ENCODE data around the gene METTL6. TPM values are rescaled to one million over a fixed set of nuclear protein-coding genes. Genes with fewer than 3 reads are reported as not detected.

Gene METTL6
- polyA plus RNA-seq, 1 of the 3 experiments (the other 2 are of a cell fraction) = 22.7 TPM

- TF ChIP-seq RAD21 (IDR thresholded peaks at IDR 0.05; ENCODE audit: low read length) (no peak; the same call in 1 of the 2 replicates), NFIC (IDR thresholded peaks at IDR 0.05; ENCODE audit: borderline replicate concordance) (no peak), JUND (IDR thresholded peaks at IDR 0.05) (no peak), ZBTB33 (IDR thresholded peaks at IDR 0.05; ENCODE audit: borderline replicate concordance, low read depth) (no peak), EZH2phosphoT487 (IDR thresholded peaks at IDR 0.05; ENCODE audit: borderline replicate concordance, low read depth) (no peak), USF1 (IDR thresholded peaks at IDR 0.05; ENCODE audit: borderline replicate concordance, low read depth) (no peak), RXRA (IDR thresholded peaks at IDR 0.05; ENCODE audit: borderline replicate concordance, low read depth) (no peak), FOSL2 (IDR thresholded peaks at IDR 0.05; ENCODE audit: borderline replicate concordance, low read depth) (no peak), TAF1 (IDR thresholded peaks at IDR 0.05; ENCODE audit: borderline replicate concordance, low read depth, low read length) (peak; percentile 80)
These were observed at the start of gene METTL6, which contains the start of gene EAF1 (continued) for GRCh38 chr3:15427182-15427880.

DNA sequence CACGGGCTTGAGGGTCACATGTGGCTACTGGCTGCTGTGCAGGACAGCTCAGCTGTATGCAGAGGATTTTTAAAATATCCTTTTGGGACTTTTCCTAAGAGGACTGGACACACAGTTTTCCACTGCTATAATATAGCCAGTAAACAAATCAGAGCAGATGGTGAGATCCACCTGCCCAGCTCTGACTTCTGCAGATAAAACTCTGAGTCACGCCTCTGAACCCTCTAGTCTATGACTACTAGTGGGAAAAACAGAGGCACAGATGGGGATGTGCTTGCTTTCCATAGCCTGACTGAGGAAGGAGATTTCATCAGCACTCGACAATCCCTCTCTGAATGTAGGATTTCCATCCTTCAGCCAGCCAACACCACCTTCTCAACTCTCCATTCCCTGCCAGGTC is 49.0 kb upstream of the METTL6 start:
- H3F3A ChIP-seq (replicated peaks; ENCODE audit: insufficient read depth) = no peaks in the 10 kb centered on the region
- no peak overlapping the region for H3K4me2 ChIP-seq
- DNase-seq = no peak
- no peaks in the 10 kb centered on the region for H3K27me3 ChIP-seq (ENCODE audit: insufficient read depth)
- H3K9me3 ChIP-seq = no peaks in the 10 kb centered on the region
- no peak overlapping the region for H3K9ac ChIP-seq
- 70% methylated on average over 3 of the region's 3 CpGs for WGBS (ENCODE audit: low lambda C conversion rate)
- no peak overlapping the region for H3K4me3 ChIP-seq (ENCODE audit: low read depth in 2 of 2, low read length in 1 of 2)
- no peak overlapping the region for H2AFZ ChIP-seq (ENCODE audit: low read depth)
- no peaks in the 10 kb centered on the region for H3K79me2 ChIP-seq (ENCODE audit: insufficient read depth)
- TF ChIP-seq EP300 (IDR thresholded peaks at IDR 0.05; ENCODE audit: borderline replicate concordance in 1 of 2, low read depth in 1 of 2, low read length in 1 of 2) (no peak), RXRA (IDR thresholded peaks at IDR 0.05; ENCODE audit: borderline replicate concordance, low read depth) (no peak), ZBTB33 (IDR thresholded peaks at IDR 0.05; ENCODE audit: borderline replicate concordance, low read depth) (no peak), RCOR1 (IDR thresholded peaks at IDR 0.05; ENCODE audit: low read length) (no peak), YY1 (IDR thresholded peaks at IDR 0.05; ENCODE audit: low read depth) (no peak), NRF1 (IDR thresholded peaks at IDR 0.05; ENCODE audit: low read depth, low read length) (no peak), RFX5 (IDR thresholded peaks at IDR 0.05; ENCODE audit: low read length) (no peak), ELF1 (IDR thresholded peaks at IDR 0.05) (no peak), FOSL2 (IDR thresholded peaks at IDR 0.05; ENCODE audit: borderline replicate concordance, low read depth) (no peak), FOXM1 (IDR thresholded peaks at IDR 0.05; ENCODE audit: low read depth) (no peak), RAD21 (IDR thresholded peaks at IDR 0.05; ENCODE audit: low read length) (no peak), SIN3A (IDR thresholded peaks at IDR 0.05; ENCODE audit: borderline replicate concordance, low read depth, low read length) (no peak), EZH2phosphoT487 (IDR thresholded peaks at IDR 0.05; ENCODE audit: borderline replicate concordance, low read depth) (no peak), USF2 (IDR thresholded peaks at IDR 0.05; ENCODE audit: borderline replicate concordance, low read depth, low read length) (no peak)
- TF ChIP-seq, protein P1, sequence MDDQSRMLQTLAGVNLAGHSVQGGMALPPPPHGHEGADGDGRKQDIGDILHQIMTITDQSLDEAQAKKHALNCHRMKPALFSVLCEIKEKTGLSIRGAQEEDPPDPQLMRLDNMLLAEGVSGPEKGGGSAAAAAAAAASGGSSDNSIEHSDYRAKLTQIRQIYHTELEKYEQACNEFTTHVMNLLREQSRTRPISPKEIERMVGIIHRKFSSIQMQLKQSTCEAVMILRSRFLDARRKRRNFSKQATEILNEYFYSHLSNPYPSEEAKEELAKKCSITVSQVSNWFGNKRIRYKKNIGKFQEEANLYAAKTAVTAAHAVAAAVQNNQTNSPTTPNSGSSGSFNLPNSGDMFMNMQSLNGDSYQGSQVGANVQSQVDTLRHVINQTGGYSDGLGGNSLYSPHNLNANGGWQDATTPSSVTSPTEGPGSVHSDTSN (IDR thresholded peaks at IDR 0.05) = no peak
- H3K27ac ChIP-seq (ENCODE audit: low read depth in 2 of 2, low read length in 1 of 2) = no peak overlapping the region
- ChIA-PET CTCF (no interaction called here), POLR2A (no interaction called here)
- peaks cover 0 to 17% of the 10 kb centered on the region in 2 experiments; a peak in 1 of 4 replicates for H3K4me1 ChIP-seq (ENCODE audit: control insufficient read depth in 1 of 2, insufficient read depth in 2 of 2, low read depth in 1 of 2, low read length in 1 of 2)
- H3K36me3 ChIP-seq (replicated peaks in 1 of 2; ENCODE audit: control insufficient read depth in 1 of 2, insufficient read depth in 2 of 2, low read length in 1 of 2) = no peaks in the 10 kb centered on the region
- H4K20me1 ChIP-seq (ENCODE audit: insufficient read depth) = no peaks in the 10 kb centered on the region
- no peaks in the 10 kb centered on the region for H3K9me2 ChIP-seq

All from SK-N-SH (cell line).